CD4-positive, alpha-beta memory T cell (primary cell): ENCODE results near the gene TCF12. TPM values are rescaled to one million over a fixed set of nuclear protein-coding genes. Genes with fewer than 3 reads are reported as not detected.

Experiments
- CTCF ChIA-PET: fragments of 350-600 bp; sonication (Branson Sonifier 250); formaldehyde crosslinking; loops from one replicate; lab custom pipeline; 2021; ENCODE audit warnings: inconsistent platforms; ENCODE audit not compliant: partially characterized antibody; lab: Charles Lee
- POLR2A ChIA-PET: fragments of 350-600 bp; sonication (Branson Sonifier 250); formaldehyde crosslinking; loops from one replicate; lab custom pipeline; 2021; ENCODE audit not compliant: partially characterized antibody; lab: Charles Lee
- DNase-seq, 5 donors: peaks; one replicate each; pipeline versions ENCODE4 v3.0.0 to v3.0.0-alpha.2; 2020 to 2022; ENCODE audit warnings: mixed read lengths in 1 of 5
- H3K27ac ChIP-seq: one replicate; pipeline ENCODE4 v1.7.0; 2013; ENCODE audit warnings: low read depth, low read length
- H3K27me3 ChIP-seq: 2 replicates; pipeline ENCODE4 v1.7.0; 2013; ENCODE audit warnings: mild to moderate bottlenecking, low read length, moderate library complexity; ENCODE audit not compliant: insufficient read depth
- H3K36me3 ChIP-seq: 2 replicates; pipeline ENCODE4 v1.7.0; 2013; ENCODE audit warnings: mild to moderate bottlenecking, low read length, moderate library complexity; ENCODE audit not compliant: insufficient read depth
- H3K4me1 ChIP-seq: 2 replicates; pipeline ENCODE4 v1.7.0; 2013; ENCODE audit warnings: mild to moderate bottlenecking, low read length, moderate library complexity; ENCODE audit not compliant: insufficient read depth
- H3K4me3 ChIP-seq, 2 donors: one replicate each; pipeline ENCODE4 v1.7.0; 2013; ENCODE audit warnings: low read length in 2 of 2, mild to moderate bottlenecking in 1 of 2
- H3K9me3 ChIP-seq, 2 donors: one replicate each; pipeline ENCODE4 v1.7.0; 2013; ENCODE audit warnings: low read length in 2 of 2, control low read depth in 1 of 2; ENCODE audit not compliant: control insufficient read depth in 1 of 2
- H3K27ac Mint-ChIP-seq, 7 donors: one replicate each; pipeline ENCODE4 v1.8.0; 2020 to 2021; ENCODE audit warnings: mixed read lengths in 7 of 7, mild to moderate bottlenecking in 6 of 7, inconsistent platforms in 3 of 7, moderate library complexity in 3 of 7
- H3K27me3 Mint-ChIP-seq, 2 donors: one replicate each; pipeline ENCODE4 v1.8.0; 2020 to 2021; ENCODE audit warnings: mixed read lengths in 2 of 2
- H3K36me3 Mint-ChIP-seq, 2 donors: one replicate each; pipeline ENCODE4 v1.8.0; 2020 to 2021; ENCODE audit warnings: mixed read lengths in 2 of 2, inconsistent platforms in 1 of 2, mild to moderate bottlenecking in 1 of 2
- H3K4me1 Mint-ChIP-seq, 4 donors: one replicate each; pipeline ENCODE4 v1.8.0; 2020 to 2021; ENCODE audit warnings: mixed read lengths in 4 of 4, mild to moderate bottlenecking in 1 of 4
- H3K4me3 Mint-ChIP-seq, 8 donors: one replicate each; pipeline ENCODE4 v1.8.0; 2020 to 2021; ENCODE audit warnings: mixed read lengths in 8 of 8, mild to moderate bottlenecking in 7 of 8, moderate library complexity in 6 of 8, inconsistent platforms in 3 of 8
- H3K9me3 Mint-ChIP-seq, 8 donors: one replicate each; pipeline ENCODE4 v1.8.0; 2020 to 2021; ENCODE audit warnings: mixed read lengths in 8 of 8, mild to moderate bottlenecking in 5 of 8, inconsistent platforms in 3 of 8, moderate library complexity in 1 of 8
- intact Hi-C: fragments of 100-400 bp; cut with micrococcal nuclease; formaldehyde crosslinking; loops from one replicate; pipeline ENCODE4 v1.15.1; 2023
- polyA plus RNA-seq, 2 donors: library from polyadenylated mRNA; unstranded; fragments of 300-500 nt; fragmentation: Illumina TruSeq; gene quantifications; one replicate each; pipeline ENCODE4 v1.2.3, GENCODE V29; 2021
- total RNA-seq, 2 experiments: library from RNA; stranded (reverse); gene quantifications; one replicate each; pipeline ENCODE4 v1.2.3, GENCODE V29; 2021

TCF12 gene
- total and polyA plus RNA-seq, 4 experiments from 2014 or later = 36.5 to 86.5 (median 68.4) TPM

DNA sequence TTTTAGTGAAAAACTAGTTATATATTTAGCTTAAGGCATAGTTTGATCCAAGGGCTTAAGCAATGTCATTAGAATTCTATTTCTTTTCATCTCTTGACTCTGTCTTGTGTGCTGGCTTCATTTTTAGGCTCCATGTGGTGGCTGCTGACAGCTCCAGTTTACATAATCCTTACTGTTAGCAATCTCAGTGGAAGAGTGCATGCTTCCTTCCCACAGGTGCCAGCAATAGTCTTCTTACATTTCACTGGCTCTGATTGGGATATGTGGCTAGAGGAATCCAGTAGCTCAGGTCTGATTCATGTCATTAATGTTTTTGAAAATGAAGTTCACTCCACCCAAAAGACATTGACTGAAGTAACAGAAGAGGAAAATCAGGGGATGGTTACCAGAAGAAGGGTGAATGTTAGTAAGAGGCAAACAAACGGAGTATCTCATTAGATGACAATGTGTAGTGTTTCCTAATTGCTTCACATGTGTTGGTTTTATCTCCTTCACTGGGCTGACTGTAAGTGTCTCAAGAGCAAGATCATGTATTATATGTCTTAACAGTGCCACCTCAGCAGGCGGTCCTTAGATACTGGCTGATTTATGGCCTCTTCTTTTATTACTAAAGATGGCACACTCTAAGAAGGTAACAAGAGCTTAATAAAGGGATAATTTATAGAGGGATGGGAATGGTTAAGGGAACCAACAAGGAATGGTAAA lies 25.6 kb upstream of the TCF12 start:
- H3K4me3 ChIP-seq = no peak overlapping the region
- Mint-ChIP-seq H3K27me3 (no peaks in the 10 kb centered on the region), H3K4me3 (no peak overlapping the region), H3K4me1 (peaks cover 11 to 20% (median 15%) of the 10 kb centered on the region in 4 donors), H3K36me3 (peaks cover 0 to 4% of the 10 kb centered on the region in 2 donors), H3K27ac (no peak overlapping the region), H3K9me3 (no peaks in the 10 kb centered on the region)
- H3K4me1 ChIP-seq = peaks cover 7% of the 10 kb centered on the region
- no peaks in the 10 kb centered on the region for H3K27me3 ChIP-seq
- intact Hi-C loops = no loop called here
- H3K27ac ChIP-seq = no peak overlapping the region
- ChIA-PET CTCF (interaction anchor here (0.6 to 3.1 kb wide), 3 partner anchors 22 to 58 kb away, joined by 3 to 16 read pairs (median 3); partner anchors contain the start of gene TCF12), POLR2A (interaction anchor here (2.3 kb wide), 1 partner anchor 26 kb away, joined by 5 read pairs; the partner anchor contains the start of gene TCF12)
- no peaks in the 10 kb centered on the region for H3K36me3 ChIP-seq
- no peaks in the 10 kb centered on the region for H3K9me3 ChIP-seq
- DNase-seq = no peak

DNA sequence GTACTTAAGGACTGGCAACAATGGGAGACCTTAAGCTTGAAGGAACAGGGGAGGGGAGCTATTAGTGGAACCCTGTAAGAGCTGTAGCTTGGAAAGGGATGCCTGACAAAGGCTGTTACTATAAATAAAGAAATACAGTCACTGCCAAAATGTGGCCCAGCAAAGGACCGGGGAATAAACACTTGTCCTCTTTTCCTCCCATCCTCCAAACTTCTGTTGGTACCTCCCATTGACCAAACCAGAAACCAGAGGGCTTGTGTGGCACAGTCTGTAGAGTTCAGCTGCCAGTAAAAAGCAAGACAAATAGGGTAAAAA lies 25.1 kb upstream of the TCF12 start:
- Histone ChIP-seq H3K36me3 (no peaks in the 10 kb centered on the region), H3K4me3 (no peak overlapping the region), H3K27ac (no peak overlapping the region), H3K27me3 (no peaks in the 10 kb centered on the region), H3K4me1 (peaks cover 2% of the 10 kb centered on the region), H3K9me3 (no peaks in the 10 kb centered on the region)
- Mint-ChIP-seq H3K36me3 (peaks cover 0 to 4% of the 10 kb centered on the region in 2 donors), H3K27me3 (no peaks in the 10 kb centered on the region), H3K27ac (no peak overlapping the region), H3K9me3 (no peaks in the 10 kb centered on the region), H3K4me3 (no peak overlapping the region), H3K4me1 (peaks cover 6 to 14% (median 10%) of the 10 kb centered on the region in 4 donors)
- ChIA-PET CTCF (interaction anchor here (3.1 kb wide), 1 partner anchor 26 kb away, joined by 16 read pairs; the partner anchor contains the start of gene TCF12), POLR2A (interaction anchor here (2.3 kb wide), 1 partner anchor 25 kb away, joined by 5 read pairs; the partner anchor contains the start of gene TCF12)
- intact Hi-C loops = no loop called here
- no peak for DNase-seq

DNA sequence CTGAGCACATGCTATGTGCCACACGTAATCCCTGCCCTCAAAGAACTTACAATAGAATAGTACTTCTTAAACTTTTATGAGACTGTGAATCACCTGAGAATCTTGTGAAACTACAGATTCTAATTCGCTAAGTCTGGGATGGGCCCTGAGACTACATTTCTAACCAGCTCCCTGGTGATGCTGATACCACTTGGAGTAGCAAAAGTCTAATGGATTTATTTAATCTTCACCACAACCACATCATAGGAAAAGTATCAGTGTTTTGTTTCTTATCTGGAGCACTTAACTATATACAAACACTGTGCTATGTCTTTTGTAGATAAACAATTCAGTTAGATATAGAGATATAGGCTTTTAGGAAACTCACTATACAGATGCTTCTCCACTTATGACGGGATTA lies 23.8 kb upstream of the TCF12 start:
- Histone ChIP-seq H3K4me3 (no peak overlapping the region), H3K9me3 (no peaks in the 10 kb centered on the region), H3K27me3 (no peaks in the 10 kb centered on the region), H3K36me3 (no peaks in the 10 kb centered on the region), H3K4me1 (no peaks in the 10 kb centered on the region), H3K27ac (no peak overlapping the region)
- peaks cover 0 to 4% of the 10 kb centered on the region in 2 donors for H3K36me3 Mint-ChIP-seq
- peaks cover 0 to 3% (median 1%) of the 10 kb centered on the region in 4 donors for H3K4me1 Mint-ChIP-seq
- ChIA-PET CTCF (interaction anchor here (1.3 kb wide), 1 partner anchor 24 kb away, joined by 5 read pairs; the partner anchor contains the start of gene TCF12), POLR2A (no interaction called here)
- no peak overlapping the region for H3K4me3 Mint-ChIP-seq
- no peak overlapping the region for H3K27ac Mint-ChIP-seq
- H3K9me3 Mint-ChIP-seq = no peaks in the 10 kb centered on the region
- no peaks in the 10 kb centered on the region for H3K27me3 Mint-ChIP-seq
- intact Hi-C loops = no loop called here
- no peak for DNase-seq

DNA sequence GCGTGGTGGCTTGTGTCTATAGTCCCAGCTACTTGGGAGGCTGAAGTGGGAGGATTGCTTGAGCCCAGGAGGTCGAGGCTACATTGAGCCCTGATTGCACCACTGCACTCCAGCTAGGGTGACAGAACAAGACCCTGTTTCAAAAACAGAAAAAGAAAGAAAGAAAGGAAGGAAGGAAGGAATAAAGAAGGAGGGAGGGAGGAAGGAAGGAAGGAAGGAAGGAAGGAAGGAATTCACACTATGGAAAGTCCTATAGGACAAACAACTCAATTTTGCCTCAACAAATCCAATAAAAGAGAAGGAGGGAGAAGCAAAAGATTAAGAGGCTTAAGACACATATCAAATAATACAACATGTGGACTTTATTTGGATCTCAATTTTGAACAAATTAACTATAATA lies 16.5 kb upstream of the TCF12 start:
- POLR2A ChIA-PET = interaction anchor here (1.2 kb wide), 1 partner anchor 16 kb away, joined by 3 read pairs; the partner anchor contains the start of gene TCF12

DNA sequence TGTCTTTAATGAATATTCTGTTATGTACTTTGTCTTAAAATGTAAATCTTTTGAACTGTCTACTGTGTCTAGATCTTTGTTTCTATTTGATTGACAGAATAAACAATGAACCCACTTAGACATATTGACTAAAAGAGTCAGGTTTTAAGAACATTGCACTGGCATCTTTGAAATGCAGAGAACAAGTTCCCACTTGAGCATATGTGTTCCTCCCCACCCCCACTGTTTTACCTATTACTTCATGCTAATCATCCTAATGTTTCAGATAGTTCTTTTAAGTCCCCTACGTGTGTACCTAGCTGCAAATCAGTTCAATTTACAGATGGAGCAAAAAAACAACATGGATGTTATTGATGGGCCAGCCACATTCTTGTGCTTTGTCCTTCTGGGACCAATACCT lies 11.7 kb upstream of the TCF12 start:
- Mint-ChIP-seq H3K27ac (peak overlapping the region in 5 of 7 donors; percentile 4 to 90 (median 60)), H3K9me3 (no peaks in the 10 kb centered on the region), H3K36me3 (peaks cover 0 to 2% of the 10 kb centered on the region in 2 donors), H3K27me3 (no peaks in the 10 kb centered on the region), H3K4me3 (peak overlapping the region; percentile 12 to 89 (median 77)), H3K4me1 (peaks cover 5 to 21% (median 11%) of the 10 kb centered on the region in 4 donors)
- intact Hi-C loops = no loop called here
- no peaks in the 10 kb centered on the region for H3K36me3 ChIP-seq
- peak overlapping the region in 1 of 2 donors; percentile 40 for H3K4me3 ChIP-seq
- no peak for DNase-seq
- H3K9me3 ChIP-seq = no peaks in the 10 kb centered on the region
- CTCF ChIA-PET = interaction anchor here (1.7 kb wide), 1 partner anchor 11 kb away, joined by 10 read pairs; the partner anchor contains the start of gene TCF12
- POLR2A ChIA-PET = interaction anchor here (1.0 to 2.3 kb wide), 3 partner anchors 12 to 19 kb away, joined by 3 to 16 read pairs (median 4); partner anchors contain the start of gene TCF12
- H3K4me1 ChIP-seq = peaks cover 17% of the 10 kb centered on the region
- no peaks in the 10 kb centered on the region for H3K27me3 ChIP-seq
- peak overlapping the region; percentile 18 for H3K27ac ChIP-seq

More for the DNA sequence above, 16.5 kb upstream of the TCF12 start:
- CTCF ChIA-PET = interaction anchor here (1.0 kb wide), 1 partner anchor 11 kb away, joined by 4 read pairs; no protein-coding TSS in a partner anchor
- Histone ChIP-seq H3K4me3 (no peak overlapping the region), H3K9me3 (no peaks in the 10 kb centered on the region), H3K27ac (no peak overlapping the region), H3K27me3 (no peaks in the 10 kb centered on the region), H3K4me1 (peaks cover 6% of the 10 kb centered on the region), H3K36me3 (no peaks in the 10 kb centered on the region)
- Mint-ChIP-seq H3K27ac (no peak overlapping the region), H3K4me1 (peaks cover 3 to 6% (median 3%) of the 10 kb centered on the region in 4 donors), H3K4me3 (no peak overlapping the region), H3K27me3 (no peaks in the 10 kb centered on the region), H3K36me3 (peaks cover 2 to 3% of the 10 kb centered on the region in 2 donors), H3K9me3 (no peaks in the 10 kb centered on the region)
- intact Hi-C loops = no loop called here
- DNase-seq = no peak

DNA sequence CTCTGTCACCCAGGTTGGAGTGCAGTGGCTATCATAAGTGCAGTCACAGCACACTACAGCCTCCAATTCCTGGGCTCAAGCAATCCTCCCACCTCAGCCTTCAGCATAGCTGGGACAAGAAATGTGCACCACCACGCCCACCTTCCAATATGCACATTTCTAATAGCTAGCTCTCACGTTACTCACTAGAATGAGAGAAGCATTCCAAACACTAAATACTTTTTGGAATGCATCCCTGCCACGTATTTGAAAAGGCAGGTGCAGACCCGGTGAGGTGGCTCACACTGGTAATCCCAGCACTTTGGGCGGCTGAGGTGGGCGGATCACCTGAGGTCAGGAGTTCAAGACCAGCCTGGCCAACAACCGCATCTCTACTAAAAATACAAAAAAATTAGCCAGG lies 7.6 kb upstream of the TCF12 start:
- no peak overlapping the region for H3K27ac ChIP-seq
- no peaks in the 10 kb centered on the region for H3K9me3 ChIP-seq
- no peaks in the 10 kb centered on the region for H3K9me3 Mint-ChIP-seq
- H3K4me1 Mint-ChIP-seq = peaks cover 7 to 30% (median 15%) of the 10 kb centered on the region in 4 donors
- no peaks in the 10 kb centered on the region for H3K36me3 Mint-ChIP-seq
- H3K4me3 ChIP-seq = no peak overlapping the region
- no peaks in the 10 kb centered on the region for H3K36me3 ChIP-seq
- H3K27ac Mint-ChIP-seq = no peak overlapping the region
- ChIA-PET POLR2A (interaction anchor here (0.7 kb wide), 1 partner anchor 191 kb away, joined by 3 read pairs; no protein-coding TSS in a partner anchor), CTCF (no interaction called here)
- no peak for DNase-seq
- intact Hi-C loops = no loop called here
- H3K4me3 Mint-ChIP-seq = no peak overlapping the region
- H3K4me1 ChIP-seq = peaks cover 17% of the 10 kb centered on the region
- no peaks in the 10 kb centered on the region for H3K27me3 Mint-ChIP-seq
- H3K27me3 ChIP-seq = no peaks in the 10 kb centered on the region

DNA sequence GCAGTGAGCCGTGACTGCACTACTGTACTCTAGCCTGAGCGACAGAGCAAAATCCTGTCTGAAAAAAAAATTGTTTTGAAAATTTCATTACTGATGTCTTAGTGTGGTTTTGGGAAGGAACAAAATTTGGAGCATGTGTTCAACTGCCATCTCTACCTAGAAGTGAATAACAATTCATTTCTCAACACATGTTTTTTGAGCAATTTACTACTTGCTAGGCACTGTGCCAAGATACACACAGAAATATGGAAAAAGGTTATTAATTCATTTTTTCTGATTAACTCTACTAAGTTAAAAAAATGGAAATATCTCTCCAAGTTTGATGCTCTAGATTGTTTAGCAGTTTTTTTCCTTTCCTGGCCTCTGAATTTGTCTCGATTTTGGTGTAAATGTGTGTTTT lies 5.2 kb upstream of the TCF12 start:
- H3K36me3 Mint-ChIP-seq = peaks cover 0 to 2% of the 10 kb centered on the region in 2 donors
- H3K9me3 ChIP-seq = no peaks in the 10 kb centered on the region

More for the DNA sequence above, 5.2 kb upstream of the TCF12 start:
- H3K9me3 Mint-ChIP-seq = no peaks in the 10 kb centered on the region
- peaks cover 16% of the 10 kb centered on the region for H3K4me1 ChIP-seq
- H3K27me3 Mint-ChIP-seq = no peaks in the 10 kb centered on the region
- H3K4me3 ChIP-seq = no peak overlapping the region
- CTCF ChIA-PET = no interaction called here
- H3K27ac ChIP-seq = no peak overlapping the region
- no peak overlapping the region for H3K4me3 Mint-ChIP-seq
- no peaks in the 10 kb centered on the region for H3K36me3 ChIP-seq
- H3K4me1 Mint-ChIP-seq = peaks cover 12 to 37% (median 21%) of the 10 kb centered on the region in 4 donors
- POLR2A ChIA-PET = no interaction called here
- intact Hi-C loops = no loop called here
- no peaks in the 10 kb centered on the region for H3K27me3 ChIP-seq
- DNase-seq = no peak
- peak overlapping the region in 1 of 7 donors; percentile 9 for H3K27ac Mint-ChIP-seq
